Kidney epithelial cell (primary cell): ENCODE measurements around the gene ADAMTS3. TPM values are rescaled to one million over a fixed set of nuclear protein-coding genes. Genes with fewer than 3 reads are reported as not detected.

Source experiments
- DNase-seq: peaks from one replicate; pipeline ENCODE4 v3.0.0-alpha.2; 2010; ENCODE audit warnings: low read depth
- H3K27me3 ChIP-seq: 2 replicates; pipeline ENCODE4 v1.6.0; 2011; ENCODE audit warnings: low read length; ENCODE audit not compliant: control insufficient read depth, insufficient read depth
- H3K36me3 ChIP-seq: 2 replicates; pipeline ENCODE4 v1.5.1; 2011; ENCODE audit warnings: low read length; ENCODE audit not compliant: control insufficient read depth, insufficient read depth
- H3K4me3 ChIP-seq: 2 replicates; pipeline ENCODE4 v1.5.1; 2011; ENCODE audit warnings: low read depth, mild to moderate bottlenecking, control low read depth, low read length
- total RNA-seq: library from RNA; depleted of rRNA; stranded (reverse); fragments of >200 nt; gene quantifications from 2 replicates; pipeline ENCODE4 v1.2.3, GENCODE V29; 2015
- TF ChIP-seq, protein P1 (sequence below): IDR thresholded peaks from 2 replicates; pipeline ENCODE4 v1.5.1; 2011; ENCODE audit warnings: mild to moderate bottlenecking, moderate library complexity, low read length, control low read depth, inconsistent platforms; ENCODE audit not compliant: insufficient read depth, poor library complexity, severe bottlenecking

The ADAMTS3 gene
- total RNA-seq, 1 donor from 2014 or later: 3.5 TPM

DNA sequence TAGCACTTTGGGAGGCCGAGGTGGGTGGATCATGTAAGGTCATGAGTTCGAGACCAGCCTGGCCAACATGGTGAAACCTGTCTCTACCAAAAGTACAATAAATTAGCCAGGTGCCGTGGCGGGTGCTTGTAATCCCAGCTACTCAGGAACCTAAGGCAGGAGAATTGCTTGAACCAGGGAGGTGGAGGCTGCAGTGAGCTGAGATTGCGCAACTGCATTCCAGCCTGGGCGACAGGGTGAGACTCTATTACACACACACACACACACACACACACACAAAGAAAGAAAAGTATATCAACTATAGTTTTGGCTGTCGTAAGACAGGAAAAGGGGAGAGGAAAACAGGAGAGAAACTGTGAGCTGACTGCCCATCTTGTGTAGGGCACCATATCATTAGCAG is 171.7 kb downstream of the ADAMTS3 start:
- H3K36me3 ChIP-seq: no peaks in the 10 kb centered on the region
- no peak overlapping the region for H3K4me3 ChIP-seq
- DNase-seq: no peak
- TF ChIP-seq, protein P1, sequence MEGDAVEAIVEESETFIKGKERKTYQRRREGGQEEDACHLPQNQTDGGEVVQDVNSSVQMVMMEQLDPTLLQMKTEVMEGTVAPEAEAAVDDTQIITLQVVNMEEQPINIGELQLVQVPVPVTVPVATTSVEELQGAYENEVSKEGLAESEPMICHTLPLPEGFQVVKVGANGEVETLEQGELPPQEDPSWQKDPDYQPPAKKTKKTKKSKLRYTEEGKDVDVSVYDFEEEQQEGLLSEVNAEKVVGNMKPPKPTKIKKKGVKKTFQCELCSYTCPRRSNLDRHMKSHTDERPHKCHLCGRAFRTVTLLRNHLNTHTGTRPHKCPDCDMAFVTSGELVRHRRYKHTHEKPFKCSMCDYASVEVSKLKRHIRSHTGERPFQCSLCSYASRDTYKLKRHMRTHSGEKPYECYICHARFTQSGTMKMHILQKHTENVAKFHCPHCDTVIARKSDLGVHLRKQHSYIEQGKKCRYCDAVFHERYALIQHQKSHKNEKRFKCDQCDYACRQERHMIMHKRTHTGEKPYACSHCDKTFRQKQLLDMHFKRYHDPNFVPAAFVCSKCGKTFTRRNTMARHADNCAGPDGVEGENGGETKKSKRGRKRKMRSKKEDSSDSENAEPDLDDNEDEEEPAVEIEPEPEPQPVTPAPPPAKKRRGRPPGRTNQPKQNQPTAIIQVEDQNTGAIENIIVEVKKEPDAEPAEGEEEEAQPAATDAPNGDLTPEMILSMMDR: no peak
- H3K27me3 ChIP-seq: no peaks in the 10 kb centered on the region

DNA sequence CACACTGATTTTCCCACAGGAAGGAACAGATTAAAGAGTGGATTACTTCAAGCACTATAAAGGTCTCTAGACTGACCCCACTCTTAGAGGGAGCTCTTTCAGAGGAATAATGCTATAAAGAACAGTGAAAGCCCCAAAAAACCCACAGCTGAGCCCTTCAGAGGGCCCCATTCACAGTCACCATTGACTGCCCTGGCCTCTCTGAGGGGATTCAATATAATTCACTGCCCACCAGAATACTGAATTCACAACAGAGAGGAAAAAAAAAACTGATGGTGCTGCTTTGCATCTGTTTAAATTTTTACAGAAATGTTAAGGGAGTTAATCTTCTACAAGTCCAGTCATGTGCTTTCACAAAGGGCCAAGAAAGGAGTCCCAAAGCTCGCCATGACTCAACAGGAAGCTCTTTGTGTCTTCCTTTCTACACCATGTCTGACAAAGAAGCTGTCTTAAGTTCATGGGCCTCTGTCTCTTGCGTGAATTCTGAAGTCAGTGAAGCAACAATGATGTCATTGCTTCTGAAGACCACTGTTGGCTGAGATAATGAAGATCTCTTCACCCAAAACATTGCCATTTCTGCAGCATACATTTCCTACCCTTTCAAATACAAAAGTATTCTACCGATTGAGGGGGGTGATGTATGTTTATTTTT is 174.9 kb downstream of the ADAMTS3 start:
- TF ChIP-seq, protein P1: no peak
- peak; percentile 44 for DNase-seq

DNA sequence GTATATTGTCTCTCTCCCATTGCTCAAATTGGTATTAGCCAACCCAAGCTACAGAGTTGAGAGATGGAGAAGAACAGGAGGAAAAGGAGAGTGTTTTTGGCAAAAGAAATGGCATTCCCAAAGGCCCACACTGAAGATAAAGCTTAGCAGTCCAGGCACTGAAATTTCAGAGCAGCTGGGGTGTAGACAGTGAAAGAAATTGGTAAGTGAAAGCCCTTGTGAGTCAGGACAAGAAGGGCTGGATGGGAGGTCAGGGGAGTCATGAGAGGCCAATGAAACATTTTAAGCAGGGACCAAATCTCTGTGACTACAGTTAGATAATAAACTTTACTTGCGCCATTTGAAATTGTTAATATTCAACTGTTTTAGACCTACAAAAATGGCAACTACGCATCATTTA is 177.7 kb downstream of the ADAMTS3 start:
- Histone ChIP-seq H3K4me3 (no peak overlapping the region), H3K27me3 (no peaks in the 10 kb centered on the region), H3K36me3 (no peaks in the 10 kb centered on the region)
- TF ChIP-seq, protein P1: no peak
- DNase-seq: no peak

More for the DNA sequence above, 174.9 kb downstream of the ADAMTS3 start:
- H3K27me3 ChIP-seq: no peaks in the 10 kb centered on the region
- H3K4me3 ChIP-seq: no peak overlapping the region
- no peaks in the 10 kb centered on the region for H3K36me3 ChIP-seq

DNA sequence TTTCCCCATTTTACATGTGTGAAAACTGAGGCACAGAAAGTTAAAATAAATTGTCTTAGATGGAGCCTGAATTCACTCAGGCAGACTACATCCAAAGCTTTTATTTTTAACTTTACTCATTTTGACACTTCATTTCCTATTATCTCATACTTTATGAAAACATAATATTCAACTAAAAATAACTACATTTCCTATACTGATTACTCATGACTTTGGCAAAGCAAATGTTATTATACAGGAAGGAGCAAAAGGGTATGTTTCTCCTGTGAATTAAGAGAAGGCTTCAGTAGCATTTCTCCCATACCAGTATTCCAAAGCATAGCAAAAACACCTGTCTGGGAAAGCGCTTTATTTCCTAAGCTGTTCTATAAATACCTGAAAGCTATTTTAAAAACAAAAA is 178.6 kb downstream of the ADAMTS3 start:
- DNase-seq: no peak
- no peak overlapping the region for H3K4me3 ChIP-seq
- TF ChIP-seq, protein P1: no peak
- no peaks in the 10 kb centered on the region for H3K27me3 ChIP-seq
- no peaks in the 10 kb centered on the region for H3K36me3 ChIP-seq

DNA sequence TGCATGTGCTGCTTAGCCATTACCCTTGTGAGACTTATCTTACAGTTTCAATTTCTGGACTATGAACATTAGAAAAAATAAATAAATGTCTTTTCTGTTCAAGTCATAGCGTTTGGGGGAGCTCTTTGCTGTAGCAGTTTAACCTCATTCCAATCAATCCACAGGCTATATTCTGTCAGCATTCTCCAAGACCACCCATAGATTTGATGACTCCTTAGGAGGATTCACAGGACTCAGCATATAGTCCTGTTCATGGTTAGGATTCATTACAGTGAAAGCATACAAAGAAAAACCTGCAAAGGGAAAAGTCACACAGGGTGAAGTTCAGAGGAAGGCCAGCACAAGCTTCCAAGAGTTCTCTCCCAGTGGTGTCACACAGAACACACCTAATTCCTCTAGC is 180.5 kb downstream of the ADAMTS3 start:
- DNase-seq: no peak
- TF ChIP-seq, protein P1: no peak
- no peaks in the 10 kb centered on the region for H3K36me3 ChIP-seq
- H3K27me3 ChIP-seq: no peaks in the 10 kb centered on the region
- no peak overlapping the region for H3K4me3 ChIP-seq

DNA sequence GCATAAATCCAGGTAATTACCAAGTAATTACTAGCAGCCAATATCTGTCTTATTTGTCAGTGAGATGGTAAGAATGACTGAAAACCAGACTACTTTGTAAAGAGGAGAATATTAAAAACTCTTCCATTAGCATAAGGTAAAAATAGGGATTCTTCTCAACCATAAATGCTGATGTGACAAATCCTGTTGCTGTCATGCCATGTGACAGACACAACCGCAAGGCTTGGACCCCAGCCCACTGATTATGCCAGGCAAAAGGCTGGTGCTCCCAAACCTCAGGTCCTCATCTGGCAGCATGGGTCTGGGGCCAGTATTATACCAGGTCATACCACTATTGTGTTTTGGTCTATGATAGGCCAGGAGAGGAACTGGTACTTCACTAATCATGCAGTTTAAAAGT is 181.1 kb downstream of the ADAMTS3 start:
- Histone ChIP-seq H3K36me3 (no peaks in the 10 kb centered on the region), H3K27me3 (no peaks in the 10 kb centered on the region), H3K4me3 (no peak overlapping the region)
- TF ChIP-seq, protein P1: no peak
- DNase-seq: no peak
